ENCODE data around the gene RNASEH2B.

The RNASEH2B gene

GRCh38 chr13:50951366-50951765 lies 41.8 kb downstream of the RNASEH2B start:
- DNase-seq (ENCODE audit: low spot score) = no peak
- no peak for TF ChIP-seq CTCF (IDR thresholded peaks at IDR 0.05; ENCODE audit: extremely low read depth, missing control alignments)

- no peak for DNase-seq (ENCODE audit: low spot score)
These were observed 45.6 kb downstream of the RNASEH2B start for GRCh38 chr13:50955241-50955640.

GRCh38 chr13:50955798-50956197 lies 46.2 kb downstream of the RNASEH2B start:
- DNase-seq (ENCODE audit: low spot score) = no peak
- TF ChIP-seq CTCF (IDR thresholded peaks at IDR 0.05; ENCODE audit: extremely low read depth, missing control alignments) = no peak

More at GRCh38 chr13:50955241-50955640, 45.6 kb downstream of the RNASEH2B start:
- TF ChIP-seq CTCF (IDR thresholded peaks at IDR 0.05; ENCODE audit: extremely low read depth, missing control alignments) = no peak

GRCh38 chr13:50957620-50958019 lies 48.0 kb downstream of the RNASEH2B start:
- no peak for TF ChIP-seq CTCF (IDR thresholded peaks at IDR 0.05; ENCODE audit: extremely low read depth, missing control alignments)
- no peak for DNase-seq (ENCODE audit: low spot score)

GRCh38 chr13:50969691-50970090 lies 60.1 kb downstream of the RNASEH2B start:
- TF ChIP-seq CTCF (IDR thresholded peaks at IDR 0.05; ENCODE audit: extremely low read depth, missing control alignments) = no peak
- no peak for DNase-seq (ENCODE audit: low spot score)

GRCh38 chr13:50970956-50971355 lies 61.4 kb downstream of the RNASEH2B start:
- no peak for DNase-seq (ENCODE audit: low spot score)
- TF ChIP-seq CTCF (IDR thresholded peaks at IDR 0.05; ENCODE audit: extremely low read depth, missing control alignments) = no peak

- no peak for DNase-seq (ENCODE audit: low spot score)
- no peak for TF ChIP-seq CTCF (IDR thresholded peaks at IDR 0.05; ENCODE audit: extremely low read depth, missing control alignments)
These were observed 64.7 kb downstream of the RNASEH2B start for GRCh38 chr13:50974268-50974667.
